DOHH2 (cell line): ENCODE results near the gene CXCL1.

Experiments used
- H3F3A ChIP-seq: fragments of 200-600 bp; sonication (generic), shearing (Covaris generic); 2 replicates; pipeline ENCODE4 v1.6.0; 2016; ENCODE audit warnings: antibody characterized with exemption, mild to moderate bottlenecking; ENCODE audit not compliant: control insufficient read depth, insufficient read depth
- H3K27ac ChIP-seq: fragments of 200-600 bp; sonication (generic); 2 replicates; pipeline ENCODE4 v1.5.1; 2014; ENCODE audit warnings: low read depth, mild to moderate bottlenecking, low read length, moderate library complexity
- H3K27me3 ChIP-seq: fragments of 200-600 bp; sonication (generic); 2 replicates; pipeline ENCODE4 v1.6.1; 2014; ENCODE audit warnings: mild to moderate bottlenecking, low read length, mixed read lengths; ENCODE audit not compliant: control insufficient read depth
- H3K36me3 ChIP-seq: fragments of 200-600 bp; sonication (generic); 2 replicates; pipeline ENCODE4 v1.6.1; 2014; ENCODE audit warnings: mild to moderate bottlenecking, low read length, moderate library complexity, mixed read lengths; ENCODE audit not compliant: control insufficient read depth
- H3K4me1 ChIP-seq: fragments of 200-600 bp; sonication (generic); 2 replicates; pipeline ENCODE4 v1.6.1; 2014; ENCODE audit warnings: mild to moderate bottlenecking, low read length, mixed read lengths; ENCODE audit not compliant: control insufficient read depth
- H3K4me2 ChIP-seq: fragments of 200-600 bp; sonication (generic); 2 replicates; pipeline ENCODE4 v1.6.0; 2014; ENCODE audit warnings: mild to moderate bottlenecking, low read length, moderate library complexity
- H3K4me3 ChIP-seq: fragments of 200-600 bp; sonication (generic); 2 replicates; pipeline ENCODE4 v1.5.1; 2014; ENCODE audit warnings: mild to moderate bottlenecking, low read length, mixed read lengths
- H3K79me2 ChIP-seq: fragments of 200-600 bp; sonication (generic); 2 replicates; pipeline ENCODE4 v1.6.1; 2014; ENCODE audit warnings: mild to moderate bottlenecking, low read length, mixed read lengths; ENCODE audit not compliant: control insufficient read depth
- H3K9me2 ChIP-seq: fragments of 200-600 bp; sonication (generic); replicated peaks from 2 replicates; pipeline ENCODE4 v1.6.1; 2014; ENCODE audit warnings: mild to moderate bottlenecking, low read length, mixed read lengths; ENCODE audit not compliant: control insufficient read depth
- H3K9me3 ChIP-seq: fragments of 200-600 bp; sonication (generic); 2 replicates; pipeline ENCODE4 v1.6.1; 2014; ENCODE audit warnings: antibody characterized with exemption, low read length, mixed read lengths; ENCODE audit not compliant: control insufficient read depth, insufficient read depth
- H4K20me1 ChIP-seq: fragments of 200-600 bp; sonication (generic); 2 replicates; pipeline ENCODE4 v1.6.0; 2014; ENCODE audit warnings: low read depth, mild to moderate bottlenecking, antibody characterized with exemption, low read length, moderate library complexity; ENCODE audit not compliant: control insufficient read depth, insufficient read depth
- EZH2phosphoT487 ChIP-seq: fragments of 200-600 bp; sonication (generic); IDR thresholded peaks from 2 replicates; pipeline ENCODE4 v1.6.1; 2017; ENCODE audit warnings: borderline replicate concordance, mild to moderate bottlenecking, antibody characterized with exemption, low read length, moderate library complexity, mixed read lengths
- TF ChIP-seq, protein P1 (sequence below): fragments of 200-600 bp; sonication (generic); IDR thresholded peaks from one replicate; pipeline ENCODE4 v1.5.1; 2014; ENCODE audit warnings: antibody characterized with exemption, mild to moderate bottlenecking, low read depth, low read length; ENCODE audit not compliant: poor library complexity, severe bottlenecking

Gene CXCL1

DNA sequence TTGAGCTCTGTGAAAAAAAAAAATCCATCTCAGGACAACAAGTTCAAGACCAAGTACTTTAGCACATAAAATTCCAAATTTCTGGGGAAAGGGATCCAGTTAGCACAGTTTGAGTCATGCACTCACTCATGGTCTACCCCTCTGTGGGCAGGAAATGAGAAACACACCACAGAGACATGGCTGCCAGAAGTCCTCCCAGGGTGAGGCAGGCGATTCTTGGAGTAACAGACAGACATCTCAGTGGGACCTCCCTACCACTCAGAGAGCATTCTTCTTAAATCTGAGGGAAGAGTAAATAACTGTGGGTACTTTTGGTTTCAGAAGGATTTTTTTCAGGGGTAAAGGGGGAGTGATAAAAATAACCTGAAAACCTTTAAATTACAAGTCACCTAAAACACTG lies 14.1 kb downstream of the CXCL1 start:
- Histone ChIP-seq H3K27me3 (peaks cover 3% of the 10 kb centered on the region; the same call in 1 of the 2 replicates), H3K4me3 (no peak overlapping the region), H3K9me2 (no peaks in the 10 kb centered on the region), H3K79me2 (no peaks in the 10 kb centered on the region), H3K4me2 (no peak overlapping the region), H3K27ac (no peak overlapping the region), H3K9me3 (no peaks in the 10 kb centered on the region), H4K20me1 (no peaks in the 10 kb centered on the region), H3K4me1 (no peaks in the 10 kb centered on the region), H3F3A (no peaks in the 10 kb centered on the region), H3K36me3 (no peaks in the 10 kb centered on the region)
- no peak for TF ChIP-seq EZH2phosphoT487
- TF ChIP-seq, protein P1, sequence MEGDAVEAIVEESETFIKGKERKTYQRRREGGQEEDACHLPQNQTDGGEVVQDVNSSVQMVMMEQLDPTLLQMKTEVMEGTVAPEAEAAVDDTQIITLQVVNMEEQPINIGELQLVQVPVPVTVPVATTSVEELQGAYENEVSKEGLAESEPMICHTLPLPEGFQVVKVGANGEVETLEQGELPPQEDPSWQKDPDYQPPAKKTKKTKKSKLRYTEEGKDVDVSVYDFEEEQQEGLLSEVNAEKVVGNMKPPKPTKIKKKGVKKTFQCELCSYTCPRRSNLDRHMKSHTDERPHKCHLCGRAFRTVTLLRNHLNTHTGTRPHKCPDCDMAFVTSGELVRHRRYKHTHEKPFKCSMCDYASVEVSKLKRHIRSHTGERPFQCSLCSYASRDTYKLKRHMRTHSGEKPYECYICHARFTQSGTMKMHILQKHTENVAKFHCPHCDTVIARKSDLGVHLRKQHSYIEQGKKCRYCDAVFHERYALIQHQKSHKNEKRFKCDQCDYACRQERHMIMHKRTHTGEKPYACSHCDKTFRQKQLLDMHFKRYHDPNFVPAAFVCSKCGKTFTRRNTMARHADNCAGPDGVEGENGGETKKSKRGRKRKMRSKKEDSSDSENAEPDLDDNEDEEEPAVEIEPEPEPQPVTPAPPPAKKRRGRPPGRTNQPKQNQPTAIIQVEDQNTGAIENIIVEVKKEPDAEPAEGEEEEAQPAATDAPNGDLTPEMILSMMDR, result no peak

DNA sequence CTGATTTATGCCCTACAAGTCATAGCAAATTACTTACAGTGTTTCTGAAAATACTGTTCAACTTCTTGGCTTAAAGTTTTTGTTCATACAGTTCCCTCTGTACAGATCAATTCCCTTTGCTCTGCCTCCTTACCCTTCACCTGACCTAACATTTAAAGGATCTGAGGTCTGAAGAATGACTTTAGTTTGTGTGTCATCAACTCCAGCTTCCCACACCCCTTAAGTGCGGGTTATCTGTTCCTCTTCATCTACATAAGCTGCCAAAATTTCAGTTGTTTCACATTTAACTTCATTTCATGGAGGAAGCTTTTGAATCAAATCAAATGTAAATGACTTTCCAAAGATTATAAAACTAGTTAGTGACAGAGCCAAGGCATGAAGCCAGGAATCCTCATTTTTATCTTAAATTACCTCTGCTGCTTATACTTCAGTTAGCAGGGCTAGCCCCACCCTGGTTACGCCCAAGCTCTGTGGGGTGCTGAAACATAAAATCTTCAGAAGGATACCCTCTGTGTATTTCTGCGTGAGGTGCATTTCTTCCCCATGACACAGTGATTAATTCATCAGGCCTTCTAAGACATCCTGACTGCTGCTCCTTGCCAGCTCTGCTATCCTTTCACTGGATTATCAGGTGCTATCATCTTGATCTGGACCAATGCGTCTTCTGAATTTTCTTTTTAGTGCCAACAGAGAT lies 16.5 kb downstream of the CXCL1 start:
- no peak overlapping the region for H3K27ac ChIP-seq
- H3F3A ChIP-seq, result no peaks in the 10 kb centered on the region
- no peak overlapping the region for H3K4me3 ChIP-seq
- no peaks in the 10 kb centered on the region for H3K4me1 ChIP-seq
- no peaks in the 10 kb centered on the region for H3K79me2 ChIP-seq
- H3K9me3 ChIP-seq, result no peaks in the 10 kb centered on the region
- no peak overlapping the region for H3K4me2 ChIP-seq
- peaks cover 3% of the 10 kb centered on the region; the same call in 1 of the 2 replicates for H3K27me3 ChIP-seq
- no peaks in the 10 kb centered on the region for H3K36me3 ChIP-seq
- TF ChIP-seq, protein P1, result no peak
- no peaks in the 10 kb centered on the region for H3K9me2 ChIP-seq
- no peaks in the 10 kb centered on the region for H4K20me1 ChIP-seq

GRCh38 chr4:73891326-73891725 lies 22.1 kb downstream of the CXCL1 start:
- Histone ChIP-seq H3K27ac (no peak overlapping the region), H3K36me3 (no peaks in the 10 kb centered on the region), H4K20me1 (no peaks in the 10 kb centered on the region), H3F3A (no peaks in the 10 kb centered on the region), H3K9me3 (no peaks in the 10 kb centered on the region), H3K27me3 (no peaks in the 10 kb centered on the region; the same call in 1 of the 2 replicates), H3K4me1 (no peaks in the 10 kb centered on the region), H3K79me2 (no peaks in the 10 kb centered on the region), H3K4me3 (no peak overlapping the region), H3K9me2 (no peaks in the 10 kb centered on the region), H3K4me2 (no peak overlapping the region)
- no peak for TF ChIP-seq EZH2phosphoT487
- TF ChIP-seq, protein P1, result no peak
